CD4-positive, alpha-beta memory T cell (primary cell): ENCODE measurements around the gene GOLGA6L7. TPM values are rescaled to one million over a fixed set of nuclear protein-coding genes. Genes with fewer than 3 reads are reported as not detected.
A peak's percentile ranks its signal among the peaks of the same experiment; 100 is the strongest.

Source experiments
- CTCF ChIA-PET: fragments of 350-600 bp; sonication (Branson Sonifier 250); formaldehyde crosslinking; loops from one replicate; lab custom pipeline; 2021; ENCODE audit warnings: inconsistent platforms; ENCODE audit not compliant: partially characterized antibody; lab: Charles Lee
- POLR2A ChIA-PET: fragments of 350-600 bp; sonication (Branson Sonifier 250); formaldehyde crosslinking; loops from one replicate; lab custom pipeline; 2021; ENCODE audit not compliant: partially characterized antibody; lab: Charles Lee
- DNase-seq, 5 donors: peaks; one replicate each; pipeline versions ENCODE4 v3.0.0 to v3.0.0-alpha.2; 2020 to 2022; ENCODE audit warnings: mixed read lengths in 1 of 5
- H3K27ac ChIP-seq: one replicate; pipeline ENCODE4 v1.7.0; 2013; ENCODE audit warnings: low read depth, low read length
- H3K27me3 ChIP-seq: 2 replicates; pipeline ENCODE4 v1.7.0; 2013; ENCODE audit warnings: mild to moderate bottlenecking, low read length, moderate library complexity; ENCODE audit not compliant: insufficient read depth
- H3K36me3 ChIP-seq: 2 replicates; pipeline ENCODE4 v1.7.0; 2013; ENCODE audit warnings: mild to moderate bottlenecking, low read length, moderate library complexity; ENCODE audit not compliant: insufficient read depth
- H3K4me1 ChIP-seq: 2 replicates; pipeline ENCODE4 v1.7.0; 2013; ENCODE audit warnings: mild to moderate bottlenecking, low read length, moderate library complexity; ENCODE audit not compliant: insufficient read depth
- H3K4me3 ChIP-seq, 2 donors: one replicate each; pipeline ENCODE4 v1.7.0; 2013; ENCODE audit warnings: low read length in 2 of 2, mild to moderate bottlenecking in 1 of 2
- H3K9me3 ChIP-seq, 2 donors: one replicate each; pipeline ENCODE4 v1.7.0; 2013; ENCODE audit warnings: low read length in 2 of 2, control low read depth in 1 of 2; ENCODE audit not compliant: control insufficient read depth in 1 of 2
- H3K27ac Mint-ChIP-seq, 7 donors: one replicate each; pipeline ENCODE4 v1.8.0; 2020 to 2021; ENCODE audit warnings: mixed read lengths in 7 of 7, mild to moderate bottlenecking in 6 of 7, inconsistent platforms in 3 of 7, moderate library complexity in 3 of 7
- H3K27me3 Mint-ChIP-seq, 2 donors: one replicate each; pipeline ENCODE4 v1.8.0; 2020 to 2021; ENCODE audit warnings: mixed read lengths in 2 of 2
- H3K36me3 Mint-ChIP-seq, 2 donors: one replicate each; pipeline ENCODE4 v1.8.0; 2020 to 2021; ENCODE audit warnings: mixed read lengths in 2 of 2, inconsistent platforms in 1 of 2, mild to moderate bottlenecking in 1 of 2
- H3K4me1 Mint-ChIP-seq, 4 donors: one replicate each; pipeline ENCODE4 v1.8.0; 2020 to 2021; ENCODE audit warnings: mixed read lengths in 4 of 4, mild to moderate bottlenecking in 1 of 4
- H3K4me3 Mint-ChIP-seq, 8 donors: one replicate each; pipeline ENCODE4 v1.8.0; 2020 to 2021; ENCODE audit warnings: mixed read lengths in 8 of 8, mild to moderate bottlenecking in 7 of 8, moderate library complexity in 6 of 8, inconsistent platforms in 3 of 8
- H3K9me3 Mint-ChIP-seq, 8 donors: one replicate each; pipeline ENCODE4 v1.8.0; 2020 to 2021; ENCODE audit warnings: mixed read lengths in 8 of 8, mild to moderate bottlenecking in 5 of 8, inconsistent platforms in 3 of 8, moderate library complexity in 1 of 8
- intact Hi-C: fragments of 100-400 bp; cut with micrococcal nuclease; formaldehyde crosslinking; loops from one replicate; pipeline ENCODE4 v1.15.1; 2023
- polyA plus RNA-seq, 2 donors: library from polyadenylated mRNA; unstranded; fragments of 300-500 nt; fragmentation: Illumina TruSeq; gene quantifications; one replicate each; pipeline ENCODE4 v1.2.3, GENCODE V29; 2021
- total RNA-seq, 2 experiments: library from RNA; stranded (reverse); gene quantifications; one replicate each; pipeline ENCODE4 v1.2.3, GENCODE V29; 2021

The GOLGA6L7 gene
- total and polyA plus RNA-seq, 4 experiments from 2014 or later: not detected

- DNase-seq: no peak
- CTCF ChIA-PET: interaction anchor here (1.1 to 1.3 kb wide), 2 partner anchors 7 to 99 kb away, joined by 5 read pairs; no protein-coding TSS in a partner anchor
- H3K27ac ChIP-seq: no peak overlapping the region
These were observed 27.8 kb upstream of the GOLGA6L7 start for GRCh38 chr15:28876131-28876844.

GRCh38 chr15:28875461-28876000 lies 27.1 kb upstream of the GOLGA6L7 start:
- H3K27ac Mint-ChIP-seq: peak overlapping the region in 1 of 7 donors; percentile 57
- DNase-seq: no peak
- POLR2A ChIA-PET: no interaction called here
- peaks cover 0 to 1% of the 10 kb centered on the region in 2 donors for H3K27me3 Mint-ChIP-seq
- Histone ChIP-seq H3K27me3 (no peaks in the 10 kb centered on the region), H3K4me1 (no peaks in the 10 kb centered on the region), H3K9me3 (no peaks in the 10 kb centered on the region), H3K27ac (no peak overlapping the region), H3K4me3 (no peak overlapping the region), H3K36me3 (no peaks in the 10 kb centered on the region)
- H3K9me3 Mint-ChIP-seq: peaks cover 0 to 1% (median 0%) of the 10 kb centered on the region in 8 donors
- no peaks in the 10 kb centered on the region for H3K36me3 Mint-ChIP-seq
- no peak overlapping the region for H3K4me3 Mint-ChIP-seq
- CTCF ChIA-PET: interaction anchor here (0.8 to 1.3 kb wide), 4 partner anchors 8 to 214 kb away, joined by 3 to 5 read pairs (median 4); no protein-coding TSS in a partner anchor
- intact Hi-C loops: loop anchor here (10.0 kb wide), 1 partner anchor 209 kb away; no protein-coding TSS in a partner anchor
- peaks cover 0 to 2% (median 0%) of the 10 kb centered on the region in 4 donors for H3K4me1 Mint-ChIP-seq

More at GRCh38 chr15:28876131-28876844, 27.8 kb upstream of the GOLGA6L7 start:
- H3K9me3 ChIP-seq: no peaks in the 10 kb centered on the region
- no peaks in the 10 kb centered on the region for H3K36me3 Mint-ChIP-seq
- no peaks in the 10 kb centered on the region for H3K4me1 ChIP-seq
- peaks cover 0 to 2% (median under 1%) of the 10 kb centered on the region in 4 donors for H3K4me1 Mint-ChIP-seq
- no peak overlapping the region for H3K4me3 ChIP-seq
- no peak overlapping the region for H3K27ac Mint-ChIP-seq
- peaks cover 0 to 1% (median 0%) of the 10 kb centered on the region in 8 donors for H3K9me3 Mint-ChIP-seq
- H3K27me3 ChIP-seq: no peaks in the 10 kb centered on the region
- intact Hi-C loops: loop anchor here (10.0 kb wide), 1 partner anchor 209 kb away; no protein-coding TSS in a partner anchor
- no peaks in the 10 kb centered on the region for H3K27me3 Mint-ChIP-seq
- no peaks in the 10 kb centered on the region for H3K36me3 ChIP-seq
- POLR2A ChIA-PET: no interaction called here
- no peak overlapping the region for H3K4me3 Mint-ChIP-seq

GRCh38 chr15:28873585-28874190 lies 25.2 kb upstream of the GOLGA6L7 start:
- intact Hi-C loops: loop anchor here (1.0 to 10.0 kb wide), 2 partner anchors 102 to 211 kb away; no protein-coding TSS in a partner anchor
- no peak overlapping the region for H3K27ac ChIP-seq

GRCh38 chr15:28873006-28873405 lies 24.6 kb upstream of the GOLGA6L7 start:
- Mint-ChIP-seq H3K36me3 (no peaks in the 10 kb centered on the region), H3K9me3 (peaks cover 0 to 1% (median 0%) of the 10 kb centered on the region in 8 donors), H3K27me3 (peaks cover 0 to 1% of the 10 kb centered on the region in 2 donors), H3K4me3 (no peak overlapping the region), H3K4me1 (peaks cover 0 to 2% (median 0%) of the 10 kb centered on the region in 4 donors), H3K27ac (peak overlapping the region in 1 of 7 donors; percentile 60)
- H3K9me3 ChIP-seq: no peaks in the 10 kb centered on the region
- H3K27me3 ChIP-seq: no peaks in the 10 kb centered on the region
- H3K27ac ChIP-seq: no peak overlapping the region
- ChIA-PET CTCF (interaction anchor here (0.8 to 3.3 kb wide), 5 partner anchors 9 to 231 kb away, joined by 3 to 22 read pairs (median 3); no protein-coding TSS in a partner anchor), POLR2A (interaction anchor here (1.1 kb wide), 1 partner anchor 13 kb away, joined by 3 read pairs; the partner anchor contains the start of gene APBA2)
- no peak overlapping the region for H3K4me3 ChIP-seq
- no peaks in the 10 kb centered on the region for H3K36me3 ChIP-seq
- no peak for DNase-seq
- intact Hi-C loops: loop anchor here (1.0 to 10.0 kb wide), 2 partner anchors 102 to 212 kb away; no protein-coding TSS in a partner anchor
- no peaks in the 10 kb centered on the region for H3K4me1 ChIP-seq

More at GRCh38 chr15:28873585-28874190, 25.2 kb upstream of the GOLGA6L7 start:
- no peaks in the 10 kb centered on the region for H3K27me3 ChIP-seq
- H3K36me3 Mint-ChIP-seq: no peaks in the 10 kb centered on the region
- H3K4me3 Mint-ChIP-seq: no peak overlapping the region
- H3K27me3 Mint-ChIP-seq: peaks cover 0 to 1% of the 10 kb centered on the region in 2 donors
- ChIA-PET CTCF (interaction anchor here (0.8 to 3.3 kb wide), 7 partner anchors 10 to 230 kb away, joined by 3 to 22 read pairs (median 3); no protein-coding TSS in a partner anchor), POLR2A (interaction anchor here (1.1 kb wide), 1 partner anchor 12 kb away, joined by 3 read pairs; the partner anchor contains the start of gene APBA2)
- DNase-seq: peak in 4 of 5 donors; percentile 19 to 37 (median 28)
- H3K27ac Mint-ChIP-seq: no peak overlapping the region
- H3K9me3 ChIP-seq: no peaks in the 10 kb centered on the region
- H3K4me1 ChIP-seq: no peaks in the 10 kb centered on the region
- peaks cover 0 to 2% (median 0%) of the 10 kb centered on the region in 4 donors for H3K4me1 Mint-ChIP-seq
- no peak overlapping the region for H3K4me3 ChIP-seq
- H3K9me3 Mint-ChIP-seq: peaks cover 0 to 1% (median 0%) of the 10 kb centered on the region in 8 donors
- no peaks in the 10 kb centered on the region for H3K36me3 ChIP-seq

- no peak overlapping the region for H3K27ac ChIP-seq
- Mint-ChIP-seq H3K36me3 (no peaks in the 10 kb centered on the region), H3K4me3 (no peak overlapping the region), H3K27me3 (peaks cover 0 to 1% of the 10 kb centered on the region in 2 donors), H3K9me3 (peaks cover 0 to 1% (median 0%) of the 10 kb centered on the region in 8 donors), H3K27ac (no peak overlapping the region), H3K4me1 (peaks cover 0 to 2% (median 0%) of the 10 kb centered on the region in 4 donors)
- H3K4me1 ChIP-seq: no peaks in the 10 kb centered on the region
- no peak for DNase-seq
- ChIA-PET CTCF (no interaction called here), POLR2A (no interaction called here)
- no peaks in the 10 kb centered on the region for H3K27me3 ChIP-seq
- H3K4me3 ChIP-seq: no peak overlapping the region
- intact Hi-C loops: loop anchor here (10.0 kb wide), 1 partner anchor 214 kb away; no protein-coding TSS in a partner anchor
- H3K9me3 ChIP-seq: no peaks in the 10 kb centered on the region
- no peaks in the 10 kb centered on the region for H3K36me3 ChIP-seq
These were observed 22.7 kb upstream of the GOLGA6L7 start for GRCh38 chr15:28871168-28871567.

- Mint-ChIP-seq H3K27ac (no peak overlapping the region), H3K9me3 (no peaks in the 10 kb centered on the region), H3K27me3 (peaks cover 0 to 1% of the 10 kb centered on the region in 2 donors), H3K36me3 (no peaks in the 10 kb centered on the region), H3K4me3 (no peak overlapping the region), H3K4me1 (no peaks in the 10 kb centered on the region)
- Histone ChIP-seq H3K27me3 (no peaks in the 10 kb centered on the region), H3K4me1 (no peaks in the 10 kb centered on the region), H3K27ac (no peak overlapping the region), H3K4me3 (no peak overlapping the region), H3K9me3 (no peaks in the 10 kb centered on the region), H3K36me3 (no peaks in the 10 kb centered on the region)
- intact Hi-C loops: no loop called here
- ChIA-PET POLR2A (no interaction called here), CTCF (interaction anchor here (1.4 kb wide), 2 partner anchors 14 to 17 kb away, joined by 3 read pairs; partner anchors contain the start of gene APBA2)
- DNase-seq: no peak
These were observed 20.4 kb upstream of the GOLGA6L7 start for GRCh38 chr15:28868744-28869345.
